MG63 (cell line): ENCODE results near the gene RRN3. TPM values are rescaled to one million over a fixed set of nuclear protein-coding genes. Genes with fewer than 3 reads are reported as not detected.
"Not testable (repeated sequence)": the region's sequence is repeated elsewhere in the genome, so short reads cannot be mapped to it uniquely, and the experiment has no call there.

Experiments used
- DNase-seq: peaks from one replicate; pipeline ENCODE4 v3.0.0-alpha.2; 2020
- H3K27me3 ChIP-seq: fragments of 250-450 bp; sonication (Bioruptor Pico); 2 replicates; pipeline ENCODE4 v1.5.1; 2020; ENCODE audit warnings: mild to moderate bottlenecking, moderate library complexity
- H3K36me3 ChIP-seq: fragments of 250-450 bp; sonication (Bioruptor Pico); 2 replicates; pipeline ENCODE4 v1.5.1; 2020; ENCODE audit warnings: mild to moderate bottlenecking, moderate library complexity
- H3K4me3 ChIP-seq: fragments of 250-450 bp; sonication (Bioruptor Pico); 2 replicates; pipeline ENCODE4 v1.5.1; 2020; ENCODE audit warnings: mild to moderate bottlenecking, moderate library complexity
- H3K9me3 ChIP-seq: fragments of 250-450 bp; sonication (Bioruptor Pico); 2 replicates; pipeline ENCODE4 v1.5.1; 2020; ENCODE audit warnings: mild to moderate bottlenecking, moderate library complexity
- total RNA-seq: library from RNA; depleted of rRNA; stranded (reverse); fragments of >200 nt; shearing (Covaris generic); gene quantifications from 2 replicates; pipeline ENCODE4 v1.2.3, GENCODE V29; 2014; ENCODE audit warnings: low replicate concordance

The RRN3 gene
- total RNA-seq, 1 experiment from 2014 or later: 47.8 TPM

DNA sequence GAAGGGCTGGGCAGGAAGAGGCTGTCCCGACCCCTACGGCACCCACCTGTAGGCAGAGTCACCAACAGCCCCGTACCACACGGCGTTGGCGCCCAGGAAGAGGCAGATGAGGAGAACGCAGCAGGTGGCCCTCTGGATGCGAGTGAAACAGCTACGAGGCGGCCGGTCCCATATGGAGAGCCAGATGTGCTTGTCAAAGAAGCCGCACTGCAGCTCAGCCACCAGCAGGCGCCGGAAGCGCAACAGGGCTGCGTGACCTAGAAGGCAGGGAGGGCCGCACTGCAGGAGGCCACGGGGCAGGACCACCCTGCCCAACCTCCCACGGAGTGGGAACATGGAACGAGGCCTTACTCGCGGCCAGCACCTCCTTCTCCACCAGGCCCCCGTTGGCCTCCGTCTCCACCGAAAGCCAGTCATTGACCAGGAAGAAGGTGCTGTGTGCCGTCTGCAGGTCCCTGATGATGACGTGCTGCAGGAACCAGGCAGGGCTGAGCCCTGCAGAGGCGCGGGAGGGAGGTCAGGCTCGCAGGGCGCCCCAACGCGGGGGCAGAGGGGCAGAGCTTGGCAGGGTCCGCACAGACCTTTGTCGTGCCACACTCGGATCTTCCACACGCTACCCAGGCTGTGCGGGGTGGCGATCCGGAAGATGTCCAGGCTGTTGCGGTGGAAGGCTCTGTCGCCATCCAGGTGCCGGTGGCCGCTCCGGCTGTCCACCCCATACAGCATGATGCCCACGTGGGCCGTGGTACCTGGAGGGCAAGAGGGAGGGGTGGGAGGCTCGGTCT, 33.8 kb upstream of the RRN3 start:
- H3K36me3 ChIP-seq, H3K27me3 ChIP-seq, DNase-seq, H3K9me3 ChIP-seq, H3K4me3 ChIP-seq: not testable (repeated sequence)

DNA sequence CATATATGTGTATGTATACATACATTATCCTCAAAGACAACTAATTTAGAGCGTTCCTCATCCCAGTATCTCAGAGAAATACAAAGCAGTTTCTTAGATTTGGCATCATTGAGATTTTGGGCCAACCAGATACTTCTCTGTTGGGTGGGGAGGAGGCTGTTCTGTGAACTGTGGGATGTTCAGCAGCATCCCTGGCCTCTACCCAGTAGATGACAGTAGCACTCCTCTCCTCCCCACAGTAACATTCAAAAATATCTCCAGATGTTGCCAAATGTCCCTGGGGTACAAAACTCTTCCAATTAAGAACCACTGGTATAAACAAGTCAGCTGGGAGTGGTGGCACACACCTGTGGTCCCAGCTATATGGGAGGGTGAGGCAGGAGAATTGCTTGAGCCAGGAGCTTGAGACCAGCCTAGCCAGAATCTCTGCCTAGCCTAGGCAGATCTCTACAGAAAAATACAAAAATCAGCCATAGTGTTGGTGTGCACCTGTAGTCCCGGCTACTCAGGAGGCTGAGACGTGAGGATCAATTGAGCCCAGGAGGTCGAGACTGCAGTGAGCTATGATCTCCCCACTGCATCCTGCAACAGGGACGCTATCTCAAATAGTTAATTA, 6.4 kb upstream of the RRN3 start:
- H3K9me3 ChIP-seq, H3K4me3 ChIP-seq, DNase-seq, H3K27me3 ChIP-seq, H3K36me3 ChIP-seq: not testable (repeated sequence)

DNA sequence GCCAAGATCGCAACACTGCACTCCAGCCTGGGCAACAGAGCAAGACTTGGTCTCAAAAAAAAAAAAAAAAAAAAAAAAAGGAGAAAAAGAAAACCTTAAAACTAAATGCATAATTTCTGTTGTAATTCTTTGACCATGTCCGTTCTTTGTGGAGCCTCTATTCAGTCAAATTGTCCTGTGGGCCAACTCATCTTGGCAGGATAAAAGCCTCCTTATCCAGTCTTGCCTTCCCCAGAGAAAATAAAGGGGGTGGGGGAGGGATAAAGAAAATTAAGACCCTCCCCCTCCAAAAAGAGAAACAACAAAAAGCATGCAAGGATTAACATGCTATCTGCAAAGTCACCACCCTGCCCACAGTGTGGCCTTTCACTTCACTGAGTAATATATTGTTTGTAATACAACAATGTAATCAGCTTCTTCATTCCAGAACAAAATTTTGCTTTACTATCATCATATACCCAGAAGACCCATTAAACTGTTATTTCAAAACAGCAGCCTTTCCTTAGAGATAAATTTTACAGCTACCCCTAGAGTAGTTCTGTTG, 5.4 kb upstream of the RRN3 start:
- not testable (repeated sequence) for H3K4me3 ChIP-seq, H3K36me3 ChIP-seq, H3K9me3 ChIP-seq, DNase-seq, H3K27me3 ChIP-seq

DNA sequence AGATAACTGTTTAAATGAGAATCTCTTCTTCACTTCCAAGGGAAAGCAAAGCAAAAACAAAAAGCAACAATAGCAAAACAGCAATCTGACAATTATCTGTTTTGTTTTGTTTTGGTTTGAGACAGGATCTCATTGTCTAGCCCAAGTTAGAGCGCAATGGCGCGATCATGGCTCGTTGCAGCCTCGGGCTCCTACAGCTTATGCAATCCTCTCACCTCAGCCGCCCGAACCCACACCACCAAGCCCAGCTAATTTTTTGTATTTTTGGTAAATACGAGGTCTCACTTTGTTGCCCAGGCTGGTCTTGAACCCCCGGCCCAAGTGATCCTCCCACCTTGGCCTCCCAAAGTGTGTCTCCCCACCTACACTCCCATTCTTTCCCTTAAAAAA, 2.5 kb upstream of the RRN3 start:
- DNase-seq, H3K4me3 ChIP-seq, H3K27me3 ChIP-seq, H3K9me3 ChIP-seq: not testable (repeated sequence)
- peaks cover 14% of the 10 kb centered on the region for H3K36me3 ChIP-seq

DNA sequence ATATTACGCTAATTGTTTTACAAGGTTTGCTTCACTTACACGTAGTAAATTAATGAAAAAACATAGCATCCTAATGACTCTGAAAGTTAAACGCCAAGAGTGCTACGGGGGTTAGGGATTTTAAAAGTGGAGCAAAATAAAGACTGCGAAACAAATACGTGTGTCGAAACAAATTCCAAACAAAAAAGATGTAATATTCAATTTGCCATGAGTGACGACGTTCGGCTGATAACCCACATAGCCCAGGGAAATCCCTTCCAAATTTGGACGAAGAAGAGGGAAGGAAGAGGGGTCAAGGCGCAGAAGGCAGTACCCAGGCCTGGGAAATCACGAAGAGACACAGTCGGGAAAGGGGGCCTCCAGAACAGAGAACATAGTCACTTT, 509 bp downstream of the RRN3 start:
- H3K36me3 ChIP-seq: peaks cover 32% of the 10 kb centered on the region
- not testable (repeated sequence) for DNase-seq, H3K27me3 ChIP-seq, H3K9me3 ChIP-seq
- peak overlapping the region; percentile 59 for H3K4me3 ChIP-seq

DNA sequence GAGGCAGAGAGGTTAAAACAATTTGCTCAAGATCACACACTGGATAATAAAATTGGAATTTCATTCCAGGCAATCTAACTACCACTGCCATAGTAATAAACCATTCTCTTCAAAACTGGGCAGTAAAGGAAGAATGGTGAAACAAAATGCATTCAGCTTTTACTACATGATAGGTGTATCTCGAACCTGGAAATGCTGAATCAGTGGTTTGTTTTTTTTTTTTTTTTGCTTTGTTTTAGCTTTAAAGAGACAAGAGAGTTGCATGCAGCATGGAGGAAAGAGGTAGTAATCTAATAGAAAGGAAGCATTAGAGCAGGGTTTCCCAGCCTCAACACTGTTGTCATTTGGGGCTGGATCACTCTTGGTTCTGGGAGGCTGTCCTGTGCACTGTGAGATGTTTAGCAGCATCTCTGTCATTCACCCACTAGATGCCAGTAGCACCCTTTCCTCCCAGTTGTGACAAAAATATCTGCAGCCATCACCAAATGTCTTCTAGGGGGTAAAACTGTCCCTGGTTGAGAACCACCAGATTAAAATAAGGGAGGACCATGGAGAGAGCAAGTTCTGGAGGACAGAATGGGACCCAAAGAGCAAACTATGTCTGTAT, 3.3 kb downstream of the RRN3 start:
- not testable (repeated sequence) for DNase-seq, H3K27me3 ChIP-seq, H3K9me3 ChIP-seq, H3K4me3 ChIP-seq
- H3K36me3 ChIP-seq: peaks cover 50% of the 10 kb centered on the region

DNA sequence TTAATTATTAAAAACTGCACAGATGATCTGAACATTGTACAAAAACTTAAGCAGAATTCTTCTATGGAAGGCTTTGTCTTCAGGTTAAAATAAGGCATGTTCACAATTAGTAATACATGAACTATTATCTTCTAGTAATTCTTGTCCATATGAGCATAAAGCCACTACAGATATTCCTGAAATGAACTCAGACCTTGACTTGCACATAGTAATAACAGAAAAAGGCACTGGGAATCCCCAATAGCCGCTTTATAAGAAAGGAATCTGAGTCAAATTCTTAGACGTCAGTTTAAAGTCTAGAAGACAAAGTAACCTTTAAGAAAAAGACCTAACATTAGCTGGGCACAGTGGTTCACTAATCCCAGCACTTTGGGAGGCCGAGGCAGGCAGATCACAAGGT, 11.3 kb downstream of the RRN3 start:
- H3K27me3 ChIP-seq, H3K9me3 ChIP-seq, H3K4me3 ChIP-seq, DNase-seq: not testable (repeated sequence)
- peaks cover 49% of the 10 kb centered on the region for H3K36me3 ChIP-seq

DNA sequence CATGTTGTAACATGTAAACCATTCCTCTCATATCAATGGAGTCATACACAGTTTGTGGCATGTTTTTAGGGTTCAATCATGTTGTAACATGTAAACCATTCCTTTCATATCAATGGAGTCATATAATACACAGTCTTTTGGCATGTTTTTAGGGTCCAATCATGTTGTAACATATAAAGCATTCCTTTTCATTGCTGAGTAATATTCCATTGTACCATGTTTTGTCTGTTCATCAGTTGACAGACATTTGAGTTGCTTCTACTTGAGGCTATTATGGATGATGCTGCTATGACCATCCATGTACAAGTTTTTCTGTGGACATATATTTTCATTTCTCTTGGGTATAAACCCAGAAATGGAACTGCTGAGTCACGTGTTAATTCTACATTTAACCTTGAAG, 13.2 kb downstream of the RRN3 start:
- H3K27me3 ChIP-seq, H3K9me3 ChIP-seq, DNase-seq, H3K4me3 ChIP-seq: not testable (repeated sequence)
- peaks cover 41% of the 10 kb centered on the region for H3K36me3 ChIP-seq

DNA sequence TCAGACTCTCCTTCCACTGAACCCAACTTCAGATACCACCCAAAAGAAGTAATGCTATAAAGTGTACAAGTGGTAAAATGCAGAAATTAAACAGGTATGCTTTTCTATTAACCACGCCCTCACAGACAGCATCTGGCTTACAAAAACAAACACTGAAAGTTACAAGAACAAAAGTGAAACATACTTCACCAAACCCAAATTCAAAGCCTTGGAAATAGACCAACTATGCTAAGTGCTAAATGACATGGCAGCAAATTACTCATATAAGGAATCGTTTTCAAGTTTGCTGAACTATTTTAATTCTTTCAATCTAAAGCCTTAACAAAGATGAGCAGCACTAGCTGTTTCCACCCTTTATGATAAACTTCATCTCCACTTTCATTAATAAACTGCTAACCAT, 17.9 kb downstream of the RRN3 start:
- H3K27me3 ChIP-seq, DNase-seq, H3K4me3 ChIP-seq, H3K9me3 ChIP-seq: not testable (repeated sequence)
- peaks cover 52% of the 10 kb centered on the region for H3K36me3 ChIP-seq

DNA sequence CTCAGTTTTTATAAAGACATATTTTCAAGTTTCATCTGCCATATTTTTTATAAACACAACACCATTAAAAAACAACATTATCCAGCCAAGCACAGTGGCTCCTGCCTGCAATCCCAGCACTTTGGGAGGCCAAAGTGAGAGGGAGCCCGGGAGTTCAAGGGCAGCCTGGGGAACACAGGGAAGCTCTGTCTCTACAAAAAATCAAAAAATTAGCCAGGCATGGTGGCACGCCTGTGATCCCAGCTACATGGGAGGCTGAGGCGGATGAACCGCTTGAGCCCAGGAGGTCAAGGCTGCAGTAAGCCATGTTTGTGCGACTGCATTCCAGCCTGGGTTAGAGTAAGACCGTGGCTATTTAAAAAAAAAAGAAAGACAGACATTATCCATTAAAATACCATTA, 21.0 kb downstream of the RRN3 start:
- peaks cover 66% of the 10 kb centered on the region for H3K36me3 ChIP-seq
- no peaks in the 10 kb centered on the region for H3K27me3 ChIP-seq
- no peak overlapping the region for H3K4me3 ChIP-seq
- no peaks in the 10 kb centered on the region for H3K9me3 ChIP-seq
- no peak for DNase-seq

DNA sequence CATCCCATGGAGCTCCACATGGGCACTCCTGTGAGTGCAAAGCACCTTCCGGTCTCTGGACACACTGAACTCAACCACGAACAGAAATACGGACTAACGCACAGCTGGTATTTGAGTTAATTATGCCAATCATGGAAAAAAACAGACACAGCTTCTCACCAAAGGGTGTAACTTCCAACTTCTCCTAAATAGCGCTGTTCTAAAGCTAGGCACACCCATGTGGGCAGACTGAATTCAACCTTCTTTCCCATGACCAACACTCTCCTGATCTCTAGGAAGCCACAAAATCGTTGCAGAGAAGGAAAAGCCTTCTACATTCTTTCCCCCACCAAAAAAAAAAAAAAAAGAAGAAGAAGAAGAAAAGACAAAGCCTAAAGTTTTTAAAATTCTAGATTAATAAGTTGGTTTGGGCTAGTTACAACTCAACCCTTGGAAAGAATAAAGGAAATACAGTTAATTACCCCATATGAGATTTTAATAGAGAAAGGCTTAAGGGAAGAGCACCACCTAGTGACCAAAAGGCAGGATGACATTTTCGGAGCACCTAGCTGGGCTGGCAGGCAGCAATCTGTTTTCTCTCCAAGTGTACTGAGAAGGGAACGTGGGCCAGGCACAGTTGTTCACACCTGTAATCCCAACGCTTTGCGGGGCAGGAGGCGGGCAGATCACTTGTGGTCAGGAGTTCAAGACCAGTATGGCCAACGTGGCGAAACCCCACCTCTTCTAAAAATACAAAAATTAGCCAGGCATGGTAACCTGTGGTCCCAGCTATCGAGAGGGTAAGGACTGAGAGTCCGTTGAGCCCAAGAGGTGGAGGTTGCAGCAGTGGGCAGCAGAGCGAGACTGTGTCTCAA, 21.9 kb downstream of the RRN3 start:
- DNase-seq: not testable (repeated sequence)

DNA sequence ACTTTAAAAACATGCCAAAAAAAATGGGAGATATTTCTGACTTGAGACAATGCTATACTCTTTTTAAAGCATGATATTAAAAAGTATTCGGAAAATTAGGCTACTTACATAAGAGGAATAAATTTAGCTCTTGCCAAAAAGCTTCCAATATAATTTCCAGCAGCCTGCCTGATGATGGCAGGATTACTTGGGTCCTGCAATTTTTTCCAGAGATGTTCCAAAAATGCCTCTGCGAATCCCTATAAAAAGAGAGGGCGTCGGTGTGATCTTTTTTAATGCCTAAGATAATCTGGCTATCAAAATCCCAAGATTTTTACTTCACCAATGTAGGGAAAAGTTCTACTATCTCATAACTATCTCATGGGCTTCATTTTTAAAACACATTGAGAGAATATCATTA, 23.1 kb downstream of the RRN3 start:
- not testable (repeated sequence) for H3K4me3 ChIP-seq, H3K27me3 ChIP-seq, DNase-seq, H3K9me3 ChIP-seq
- H3K36me3 ChIP-seq: peaks cover 63% of the 10 kb centered on the region

More for the DNA sequence above, 21.9 kb downstream of the RRN3 start:
- not testable (repeated sequence) for H3K27me3 ChIP-seq, H3K4me3 ChIP-seq, H3K9me3 ChIP-seq
- H3K36me3 ChIP-seq: peaks cover 64% of the 10 kb centered on the region

DNA sequence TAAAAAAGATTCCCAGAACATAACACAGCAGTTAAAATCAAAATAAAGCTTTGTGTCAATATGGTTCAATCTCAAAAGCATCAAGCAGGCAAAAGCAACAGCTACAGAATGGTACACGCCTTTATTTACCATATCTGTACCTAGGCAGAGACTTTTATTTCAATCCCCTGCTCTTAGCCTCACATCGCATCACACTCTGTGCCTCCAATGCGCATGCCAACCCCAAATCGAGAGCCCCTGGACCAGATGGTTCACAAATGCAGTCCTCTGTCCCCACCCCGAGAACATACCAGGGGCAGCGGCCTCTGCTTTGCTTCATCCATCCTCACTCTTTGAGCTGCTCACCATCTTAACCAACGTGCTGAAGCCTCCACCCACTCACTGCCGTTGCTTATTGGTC, 27.4 kb downstream of the RRN3 start:
- not testable (repeated sequence) for H3K9me3 ChIP-seq, H3K4me3 ChIP-seq, H3K27me3 ChIP-seq, DNase-seq
- H3K36me3 ChIP-seq: peaks cover 52% of the 10 kb centered on the region

DNA sequence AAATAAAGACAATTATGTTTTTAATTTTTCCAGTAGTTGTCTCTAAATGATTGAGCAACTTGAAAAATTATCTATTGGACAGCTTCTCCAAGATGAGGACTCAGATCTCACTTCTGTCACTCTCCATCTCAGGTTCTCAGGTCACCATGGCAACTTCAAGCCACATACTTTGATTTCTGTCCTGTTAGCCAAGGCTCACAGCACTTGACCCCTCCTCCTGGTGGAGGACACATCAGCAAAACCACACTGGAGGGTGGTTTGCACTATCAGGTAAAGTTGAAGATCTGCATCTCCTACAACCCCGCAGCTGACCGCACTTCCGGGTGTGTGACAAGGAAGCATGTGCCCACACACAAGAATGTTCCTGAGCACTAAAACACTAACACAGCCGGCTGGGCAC, 28.1 kb downstream of the RRN3 start:
- H3K36me3 ChIP-seq: peaks cover 54% of the 10 kb centered on the region
- H3K4me3 ChIP-seq, DNase-seq, H3K27me3 ChIP-seq, H3K9me3 ChIP-seq: not testable (repeated sequence)

DNA sequence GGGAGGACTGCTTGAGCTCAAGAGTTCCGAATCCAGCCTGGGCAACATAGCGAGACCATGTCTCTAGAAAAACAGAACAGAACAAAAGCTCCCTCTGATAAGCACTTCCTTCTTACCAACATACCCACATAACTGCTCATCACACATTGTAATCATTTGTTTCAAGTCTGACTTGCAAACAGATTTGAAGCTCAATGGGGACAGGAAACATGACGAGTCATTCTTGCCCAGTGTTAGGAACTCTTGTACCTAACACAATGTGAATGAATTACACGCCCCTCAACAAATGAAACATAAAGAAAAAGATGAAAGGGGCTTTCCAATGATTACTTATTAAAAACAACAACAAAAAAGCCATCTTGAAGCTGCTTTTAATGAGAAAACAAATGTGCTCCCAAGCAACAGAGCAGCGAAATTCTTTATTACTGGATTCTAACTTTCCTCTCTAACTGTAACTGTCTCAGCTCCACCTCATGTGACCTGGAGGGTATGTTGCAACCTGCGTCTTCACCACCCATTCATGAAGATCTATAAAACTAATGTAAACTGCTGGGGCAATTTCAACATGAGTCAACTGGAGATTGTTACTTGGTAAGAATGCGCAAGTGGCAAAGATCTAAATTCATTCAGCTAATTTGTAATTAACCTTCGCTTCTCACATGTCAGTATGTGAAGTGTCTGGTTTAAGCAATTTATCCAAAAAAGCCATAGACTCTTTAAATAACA, 31.8 kb downstream of the RRN3 start:
- not testable (repeated sequence) for H3K4me3 ChIP-seq, H3K9me3 ChIP-seq, H3K27me3 ChIP-seq, DNase-seq
- peaks cover 55% of the 10 kb centered on the region for H3K36me3 ChIP-seq

DNA sequence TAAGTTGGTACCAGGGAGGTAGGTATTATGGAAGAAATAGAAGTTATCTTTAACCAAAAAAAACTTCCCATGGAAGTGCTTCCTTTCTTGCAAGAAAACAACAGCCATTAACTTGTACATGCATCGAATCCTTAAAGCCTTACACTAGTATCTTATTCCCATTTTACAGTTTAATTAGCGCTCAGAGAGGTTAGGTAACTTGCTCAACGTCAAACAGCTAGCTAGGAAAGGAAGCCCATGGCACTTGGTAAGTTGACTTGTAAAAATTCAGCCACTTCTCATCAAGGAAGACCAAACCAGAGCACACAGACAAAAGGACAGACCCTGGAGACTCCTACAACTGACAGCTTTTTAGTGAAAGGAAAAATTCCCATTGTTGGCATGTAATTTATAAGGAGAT, 34.7 kb downstream of the RRN3 start:
- Histone ChIP-seq H3K36me3 (peaks cover 49% of the 10 kb centered on the region), H3K27me3 (no peaks in the 10 kb centered on the region), H3K4me3 (no peak overlapping the region), H3K9me3 (no peaks in the 10 kb centered on the region)
- no peak for DNase-seq
